Keratinocyte (primary cell): ENCODE measurements around the gene UCHL5. TPM values are rescaled to one million over a fixed set of nuclear protein-coding genes. Genes with fewer than 3 reads are reported as not detected.

ENCODE experiments used
- DNase-seq: peaks from one replicate; pipeline ENCODE4 v3.0.0-alpha.2; 2011; ENCODE audit warnings: low read depth, missing footprints, low spot score
- FAIRE-seq: peaks from 2 replicates; lab custom pipeline; 2011; peaks lifted over from hg19 to GRCh38; lab: Jason Lieb, UNC
- H2AFZ ChIP-seq: 2 replicates; pipeline ENCODE4 v1.6.0; 2012; ENCODE audit warnings: low read length, control low read depth, inconsistent platforms; ENCODE audit not compliant: control insufficient read depth
- H3K27ac ChIP-seq: 2 replicates; pipeline ENCODE4 v1.5.1; 2011; ENCODE audit warnings: low read length; ENCODE audit not compliant: control insufficient read depth, insufficient read depth
- H3K27me3 ChIP-seq: 3 replicates; pipeline ENCODE4 v1.6.0; 2011; ENCODE audit warnings: low read length; ENCODE audit not compliant: control insufficient read depth, insufficient read depth; ENCODE audit errors: extremely low read depth
- H3K36me3 ChIP-seq, 2 experiments: 2 replicates in 1 of 2; 3 replicates in 1 of 2; pipeline ENCODE4 v1.5.1; 2011; ENCODE audit warnings: low read length in 2 of 2, mild to moderate bottlenecking in 1 of 2; ENCODE audit not compliant: control insufficient read depth in 2 of 2, insufficient read depth in 2 of 2; ENCODE audit errors: extremely low read depth in 1 of 2
- H3K4me1 ChIP-seq: 3 replicates; pipeline ENCODE4 v1.5.1; 2011; ENCODE audit warnings: low read length; ENCODE audit not compliant: control insufficient read depth, insufficient read depth; ENCODE audit errors: extremely low read depth
- H3K4me2 ChIP-seq: 3 replicates; pipeline ENCODE4 v1.6.0; 2011; ENCODE audit warnings: low read depth, low read length; ENCODE audit not compliant: control insufficient read depth, insufficient read depth; ENCODE audit errors: extremely low read depth
- H3K4me3 ChIP-seq, 3 experiments: fragments of 200-600 bp in 1 of 3; sonication (generic) in 1 of 3; 2 replicates in 2 of 3; 3 replicates in 1 of 3; pipeline ENCODE4 v1.5.1; 2011 to 2016; ENCODE audit warnings: low read length in 3 of 3, mild to moderate bottlenecking in 3 of 3, control low read depth in 2 of 3, inconsistent platforms in 1 of 3, low read depth in 1 of 3, mixed read lengths in 1 of 3, mixed run types in 1 of 3, moderate library complexity in 1 of 3; ENCODE audit not compliant: control insufficient read depth in 2 of 3, insufficient read depth in 2 of 3; ENCODE audit errors: extremely low read depth in 1 of 3
- H3K79me2 ChIP-seq: 2 replicates; pipeline ENCODE4 v1.6.0; 2012; ENCODE audit warnings: low read length; ENCODE audit not compliant: control insufficient read depth, insufficient read depth
- H3K9ac ChIP-seq: 3 replicates; pipeline ENCODE4 v1.6.0; 2011; ENCODE audit warnings: low read length; ENCODE audit not compliant: control insufficient read depth, insufficient read depth; ENCODE audit errors: extremely low read depth
- H3K9me1 ChIP-seq: 3 replicates; pipeline ENCODE4 v1.6.0; 2011; ENCODE audit warnings: low read length; ENCODE audit not compliant: control insufficient read depth, insufficient read depth; ENCODE audit errors: extremely low read depth
- H3K9me3 ChIP-seq: 2 replicates; pipeline ENCODE4 v1.5.1; 2012; ENCODE audit warnings: low read depth, low read length; ENCODE audit not compliant: control insufficient read depth
- H4K20me1 ChIP-seq: 3 replicates; pipeline ENCODE4 v1.6.0; 2011; ENCODE audit warnings: low read length; ENCODE audit not compliant: control insufficient read depth, insufficient read depth; ENCODE audit errors: extremely low read depth
- EZH2 ChIP-seq: IDR thresholded peaks from one replicate; pipeline ENCODE4 v1.6.1; 2012; ENCODE audit warnings: inconsistent platforms, mild to moderate bottlenecking, low read length, moderate library complexity
- dilution Hi-C: fragments of 300-500 bp; cut with MboI; formaldehyde crosslinking; loops from one replicate; pipeline ENCODE4 v1.7.0; 2020; ENCODE audit warnings: low sequenced_read_pairs; ENCODE audit not compliant: extremely low pct_ligation_motif_present
- polyA plus RNA-seq, 5 experiments: library from polyadenylated mRNA; depleted of rRNA in 3 of 5; stranded (reverse) in 3 of 5; stranded (forward) in 1 of 5; unstranded in 1 of 5; fragments of >200 nt; gene quantifications; 1 replicate in 1 of 5; 2 replicates in 3 of 5; 3 replicates in 1 of 5; pipeline versions ENCODE4 v1.2.1 to v1.2.3, GENCODE V29; 2011 to 2012; ENCODE audit warnings: missing spikeins in 2 of 5, low read depth in 1 of 5, low replicate concordance in 1 of 5
- TF ChIP-seq, protein P1 (sequence below), 3 experiments: IDR thresholded peaks in 1 of 3; conservative IDR thresholded peaks in 1 of 3; optimal IDR thresholded peaks in 1 of 3; 2 replicates in 2 of 3; 3 replicates in 1 of 3; pipeline versions ENCODE3 to v1.5.1; 2011; ENCODE audit warnings: low read length in 3 of 3, mild to moderate bottlenecking in 3 of 3, moderate library complexity in 2 of 3, control low read depth in 1 of 3, inconsistent platforms in 1 of 3; ENCODE audit not compliant: insufficient read depth in 2 of 3; ENCODE audit errors: extremely low read depth in 1 of 3

The UCHL5 gene
- polyA plus RNA-seq, 1 donor (not counting 4 experiments of a cell fraction or from before 2014, with no cell fraction given): 53.7 TPM

DNA sequence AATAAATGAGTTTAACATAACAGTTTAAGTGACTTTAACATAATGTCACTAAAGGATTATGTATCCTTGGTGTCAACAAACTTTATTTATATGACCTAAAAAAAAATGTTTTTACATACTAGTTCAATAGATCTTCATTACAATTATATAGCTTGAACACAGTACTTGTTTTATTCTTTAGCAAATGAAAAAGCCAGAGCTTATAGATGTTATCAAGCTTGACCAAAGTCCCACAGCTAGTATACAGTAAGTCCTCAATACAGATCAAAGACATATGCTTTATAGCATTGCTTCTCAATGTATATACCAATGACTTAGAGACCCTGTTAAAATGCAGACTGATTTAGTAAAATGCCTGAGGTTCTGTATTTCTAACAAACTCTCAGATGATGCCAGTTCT is 42.4 kb downstream of the UCHL5 start:
- Histone ChIP-seq H3K79me2 (no peaks in the 10 kb centered on the region), H3K9me1 (no peaks in the 10 kb centered on the region), H3K9me3 (no peaks in the 10 kb centered on the region), H3K9ac (no peak overlapping the region), H4K20me1 (no peaks in the 10 kb centered on the region), H3K27ac (no peak overlapping the region), H3K27me3 (no peaks in the 10 kb centered on the region), H3K4me3 (no peak overlapping the region), H2AFZ (no peak overlapping the region), H3K4me2 (no peak overlapping the region), H3K36me3 (peaks cover 0 to 1% of the 10 kb centered on the region in 2 experiments), H3K4me1 (no peaks in the 10 kb centered on the region)
- no peak for FAIRE-seq
- dilution Hi-C loops: loop anchor here (25.0 kb wide), 1 partner anchor 204 kb away; the partner anchor contains the start of gene RGS2
- no peak for DNase-seq
- TF ChIP-seq, protein P1, sequence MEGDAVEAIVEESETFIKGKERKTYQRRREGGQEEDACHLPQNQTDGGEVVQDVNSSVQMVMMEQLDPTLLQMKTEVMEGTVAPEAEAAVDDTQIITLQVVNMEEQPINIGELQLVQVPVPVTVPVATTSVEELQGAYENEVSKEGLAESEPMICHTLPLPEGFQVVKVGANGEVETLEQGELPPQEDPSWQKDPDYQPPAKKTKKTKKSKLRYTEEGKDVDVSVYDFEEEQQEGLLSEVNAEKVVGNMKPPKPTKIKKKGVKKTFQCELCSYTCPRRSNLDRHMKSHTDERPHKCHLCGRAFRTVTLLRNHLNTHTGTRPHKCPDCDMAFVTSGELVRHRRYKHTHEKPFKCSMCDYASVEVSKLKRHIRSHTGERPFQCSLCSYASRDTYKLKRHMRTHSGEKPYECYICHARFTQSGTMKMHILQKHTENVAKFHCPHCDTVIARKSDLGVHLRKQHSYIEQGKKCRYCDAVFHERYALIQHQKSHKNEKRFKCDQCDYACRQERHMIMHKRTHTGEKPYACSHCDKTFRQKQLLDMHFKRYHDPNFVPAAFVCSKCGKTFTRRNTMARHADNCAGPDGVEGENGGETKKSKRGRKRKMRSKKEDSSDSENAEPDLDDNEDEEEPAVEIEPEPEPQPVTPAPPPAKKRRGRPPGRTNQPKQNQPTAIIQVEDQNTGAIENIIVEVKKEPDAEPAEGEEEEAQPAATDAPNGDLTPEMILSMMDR (optimal IDR thresholded peaks at IDR 0.05 in 1 of 3, IDR thresholded peaks at IDR 0.05 in 1 of 3, conservative IDR thresholded peaks at IDR 0.05 in 1 of 3; ENCODE audit: extremely low read depth in 1 of 3, insufficient read depth in 2 of 3, low read length in 3 of 3): no peak
- no peak for TF ChIP-seq EZH2

DNA sequence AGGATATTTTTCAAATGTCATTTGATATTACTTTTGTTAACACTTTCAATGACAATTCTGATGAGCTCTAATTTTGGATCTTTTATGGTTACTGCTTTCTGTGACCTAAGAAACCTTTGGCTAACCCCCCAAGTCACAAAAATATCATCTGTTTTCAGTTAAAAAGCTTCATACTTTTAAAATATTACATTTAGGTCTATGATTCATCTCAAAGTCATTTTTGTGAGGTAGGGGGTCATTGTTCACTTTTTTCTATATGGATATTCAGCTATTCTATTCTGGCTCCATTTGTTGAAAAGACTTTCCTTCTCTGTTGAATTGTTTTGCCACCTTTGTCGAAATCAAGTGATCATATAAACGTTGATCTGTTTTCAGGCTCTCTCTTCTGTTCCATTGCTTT is 44.8 kb downstream of the UCHL5 start:
- no peak for DNase-seq
- Histone ChIP-seq H3K36me3 (no peaks in the 10 kb centered on the region), H3K4me1 (no peaks in the 10 kb centered on the region), H3K9ac (no peak overlapping the region), H3K9me3 (no peaks in the 10 kb centered on the region), H3K9me1 (no peaks in the 10 kb centered on the region), H3K27ac (no peak overlapping the region), H3K79me2 (no peaks in the 10 kb centered on the region), H4K20me1 (no peaks in the 10 kb centered on the region), H3K27me3 (no peaks in the 10 kb centered on the region), H3K4me3 (no peak overlapping the region), H2AFZ (no peak overlapping the region), H3K4me2 (no peak overlapping the region)
- dilution Hi-C loops: loop anchor here (25.0 kb wide), 1 partner anchor 202 kb away; the partner anchor contains the start of gene RGS2
- no peak for TF ChIP-seq EZH2
- TF ChIP-seq, protein P1 (optimal IDR thresholded peaks at IDR 0.05 in 1 of 3, IDR thresholded peaks at IDR 0.05 in 1 of 3, conservative IDR thresholded peaks at IDR 0.05 in 1 of 3; ENCODE audit: extremely low read depth in 1 of 3, insufficient read depth in 2 of 3, low read length in 3 of 3): no peak
- FAIRE-seq: no peak
